MM.1S (cell line): ENCODE results near the gene ILF3.

ENCODE experiments used
- DNase-seq: peaks from one replicate; pipeline ENCODE4 v3.0.0-alpha.2; 2015
- H2AFZ ChIP-seq: fragments of 300-600 bp; sonication (generic); 2 replicates; pipeline ENCODE4 v1.6.0; 2016; ENCODE audit warnings: antibody characterized with exemption, low read length
- H3F3A ChIP-seq: fragments of 300-600 bp; sonication (generic); 2 replicates; pipeline ENCODE4 v1.6.1; 2016; ENCODE audit warnings: mild to moderate bottlenecking, antibody characterized with exemption, low read length, moderate library complexity, mixed read lengths; ENCODE audit not compliant: insufficient read depth
- H3K27ac ChIP-seq: fragments of 300-600 bp; sonication (generic); 2 replicates; pipeline ENCODE4 v1.5.1; 2016; ENCODE audit warnings: mild to moderate bottlenecking, low read length
- H3K27me3 ChIP-seq: fragments of 300-600 bp; sonication (generic); replicated peaks from 2 replicates; pipeline ENCODE4 v1.6.0; 2016; ENCODE audit warnings: low read length; ENCODE audit not compliant: insufficient read depth
- H3K36me3 ChIP-seq: fragments of 300-600 bp; sonication (generic); replicated peaks from 2 replicates; pipeline ENCODE4 v1.6.1; 2016; ENCODE audit warnings: mild to moderate bottlenecking, low read length, mixed read lengths; ENCODE audit not compliant: insufficient read depth
- H3K4me1 ChIP-seq: fragments of 300-600 bp; sonication (generic); 2 replicates; pipeline ENCODE4 v1.6.1; 2016; ENCODE audit warnings: low read length, mixed read lengths
- H3K4me2 ChIP-seq: fragments of 300-600 bp; sonication (generic); 2 replicates; pipeline ENCODE4 v1.6.0; 2016; ENCODE audit warnings: low read depth, low read length
- H3K4me3 ChIP-seq: fragments of 300-600 bp; sonication (generic); 2 replicates; pipeline ENCODE4 v1.5.1; 2016; ENCODE audit warnings: low read length, mixed read lengths
- H3K79me2 ChIP-seq: fragments of 300-600 bp; sonication (generic); 2 replicates; pipeline ENCODE4 v1.6.1; 2016; ENCODE audit warnings: mixed run types, low read length, mixed read lengths
- H3K9ac ChIP-seq: fragments of 300-600 bp; sonication (generic); 2 replicates; pipeline ENCODE4 v1.6.1; 2016; ENCODE audit warnings: low read length, mixed read lengths
- H3K9me2 ChIP-seq: fragments of 300-600 bp; sonication (generic); replicated peaks from 2 replicates; pipeline ENCODE4 v1.6.1; 2016; ENCODE audit warnings: mild to moderate bottlenecking, low read length, mixed read lengths; ENCODE audit not compliant: insufficient read depth
- H3K9me3 ChIP-seq: fragments of 300-600 bp; sonication (generic); replicated peaks from 2 replicates; pipeline ENCODE4 v1.6.1; 2016; ENCODE audit warnings: mild to moderate bottlenecking, low read length, mixed read lengths; ENCODE audit not compliant: insufficient read depth
- H4K20me1 ChIP-seq: fragments of 300-600 bp; sonication (generic); 2 replicates; pipeline ENCODE4 v1.6.1; 2016; ENCODE audit warnings: mild to moderate bottlenecking, low read length, moderate library complexity, mixed read lengths; ENCODE audit not compliant: insufficient read depth
- EZH2 ChIP-seq: fragments of 300-600 bp; sonication (generic); optimal IDR thresholded peaks from 2 replicates; pipeline ENCODE3; 2017; ENCODE audit warnings: low read depth, mild to moderate bottlenecking, antibody characterized with exemption, low read length, mixed read lengths
- EZH2phosphoT487 ChIP-seq: fragments of 300-600 bp; sonication (generic); IDR thresholded peaks from 2 replicates; pipeline ENCODE4 v1.6.1; 2018; ENCODE audit warnings: antibody characterized with exemption, low read length
- TF ChIP-seq, protein P1 (sequence below): fragments of 300-600 bp; sonication (generic); IDR thresholded peaks from 2 replicates; pipeline ENCODE4 v1.5.1; 2016; ENCODE audit warnings: antibody characterized with exemption, low read length, mixed read lengths

Gene ILF3

DNA sequence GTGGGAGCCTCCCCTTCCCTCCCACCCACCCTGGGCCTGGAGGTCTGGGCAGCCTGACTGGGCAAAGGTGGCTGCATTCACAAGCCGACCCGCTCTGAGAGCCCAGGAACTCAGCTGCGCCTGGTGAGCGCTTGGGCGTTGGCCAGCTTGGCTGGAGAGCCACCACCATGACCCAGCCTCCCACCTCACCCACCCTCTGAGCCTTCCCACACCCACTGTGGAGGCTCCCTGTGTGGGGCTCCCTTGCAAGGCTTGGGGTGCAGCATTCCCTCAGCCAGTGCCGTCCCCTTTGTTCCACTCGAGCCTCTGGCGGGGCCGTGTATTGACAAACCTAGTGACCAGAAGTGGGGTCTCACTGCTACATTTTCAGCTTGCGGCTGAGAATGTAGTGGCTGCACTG is 32.0 kb downstream of the ILF3 start:
- no peak for DNase-seq
- Histone ChIP-seq H3K9me3 (no peaks in the 10 kb centered on the region), H3K27me3 (no peaks in the 10 kb centered on the region), H3K79me2 (peaks cover 48% of the 10 kb centered on the region), H2AFZ (no peak overlapping the region), H3K36me3 (peaks cover 30% of the 10 kb centered on the region), H4K20me1 (peaks cover 4% of the 10 kb centered on the region; the same call in 1 of the 2 replicates), H3K4me2 (no peak overlapping the region), H3K27ac (no peak overlapping the region), H3K4me3 (no peak overlapping the region), H3K9me2 (no peaks in the 10 kb centered on the region), H3F3A (no peaks in the 10 kb centered on the region; the same call in 1 of the 2 replicates), H3K9ac (no peak overlapping the region), H3K4me1 (no peaks in the 10 kb centered on the region)
- TF ChIP-seq EZH2 (no peak), EZH2phosphoT487 (no peak)
- TF ChIP-seq, protein P1, sequence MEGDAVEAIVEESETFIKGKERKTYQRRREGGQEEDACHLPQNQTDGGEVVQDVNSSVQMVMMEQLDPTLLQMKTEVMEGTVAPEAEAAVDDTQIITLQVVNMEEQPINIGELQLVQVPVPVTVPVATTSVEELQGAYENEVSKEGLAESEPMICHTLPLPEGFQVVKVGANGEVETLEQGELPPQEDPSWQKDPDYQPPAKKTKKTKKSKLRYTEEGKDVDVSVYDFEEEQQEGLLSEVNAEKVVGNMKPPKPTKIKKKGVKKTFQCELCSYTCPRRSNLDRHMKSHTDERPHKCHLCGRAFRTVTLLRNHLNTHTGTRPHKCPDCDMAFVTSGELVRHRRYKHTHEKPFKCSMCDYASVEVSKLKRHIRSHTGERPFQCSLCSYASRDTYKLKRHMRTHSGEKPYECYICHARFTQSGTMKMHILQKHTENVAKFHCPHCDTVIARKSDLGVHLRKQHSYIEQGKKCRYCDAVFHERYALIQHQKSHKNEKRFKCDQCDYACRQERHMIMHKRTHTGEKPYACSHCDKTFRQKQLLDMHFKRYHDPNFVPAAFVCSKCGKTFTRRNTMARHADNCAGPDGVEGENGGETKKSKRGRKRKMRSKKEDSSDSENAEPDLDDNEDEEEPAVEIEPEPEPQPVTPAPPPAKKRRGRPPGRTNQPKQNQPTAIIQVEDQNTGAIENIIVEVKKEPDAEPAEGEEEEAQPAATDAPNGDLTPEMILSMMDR = no peak

GRCh38 chr19:10686661-10687517 is 32.7 kb downstream of the ILF3 start:
- no peak for DNase-seq
- peaks cover 45% of the 10 kb centered on the region for H3K79me2 ChIP-seq
- H3K4me1 ChIP-seq = no peaks in the 10 kb centered on the region
- H3K36me3 ChIP-seq = peaks cover 30% of the 10 kb centered on the region
- no peaks in the 10 kb centered on the region for H3K27me3 ChIP-seq
- no peaks in the 10 kb centered on the region; the same call in 1 of the 2 replicates for H3F3A ChIP-seq
- H3K4me3 ChIP-seq = no peak overlapping the region
- no peak overlapping the region for H3K27ac ChIP-seq
- H4K20me1 ChIP-seq = peaks cover 4% of the 10 kb centered on the region; the same call in 1 of the 2 replicates
- TF ChIP-seq EZH2 (no peak), EZH2phosphoT487 (no peak)
- TF ChIP-seq, protein P1 = no peak
- no peak overlapping the region for H2AFZ ChIP-seq
- H3K4me2 ChIP-seq = no peak overlapping the region
- no peak overlapping the region for H3K9ac ChIP-seq
- no peaks in the 10 kb centered on the region for H3K9me3 ChIP-seq
- no peaks in the 10 kb centered on the region for H3K9me2 ChIP-seq

- H4K20me1 ChIP-seq = peaks cover 6% of the 10 kb centered on the region; the same call in 1 of the 2 replicates
- H3K4me2 ChIP-seq = no peak overlapping the region
- DNase-seq = no peak
- H3K27me3 ChIP-seq = no peaks in the 10 kb centered on the region
- H3K27ac ChIP-seq = no peak overlapping the region
- no peaks in the 10 kb centered on the region for H3K9me3 ChIP-seq
- H2AFZ ChIP-seq = no peak overlapping the region
- TF ChIP-seq EZH2phosphoT487 = no peak
- no peak for TF ChIP-seq EZH2
- TF ChIP-seq, protein P1 = no peak
- H3K9ac ChIP-seq = no peak overlapping the region
- H3K4me3 ChIP-seq = no peak overlapping the region
- H3K4me1 ChIP-seq = no peaks in the 10 kb centered on the region
- no peaks in the 10 kb centered on the region for H3K9me2 ChIP-seq
- H3K36me3 ChIP-seq = peaks cover 30% of the 10 kb centered on the region
- peaks cover 37% of the 10 kb centered on the region for H3K79me2 ChIP-seq
- no peaks in the 10 kb centered on the region; the same call in 1 of the 2 replicates for H3F3A ChIP-seq
These were observed 33.6 kb downstream of the ILF3 start for GRCh38 chr19:10687518-10688288.
